Neural cell (in vitro differentiated cells): ENCODE results near the gene MGAT4B. TPM values are rescaled to one million over a fixed set of nuclear protein-coding genes. Genes with fewer than 3 reads are reported as not detected.
A peak's percentile ranks its signal among the peaks of the same experiment; 100 is the strongest.

Source experiments
- H2AFZ ChIP-seq: fragments of 200-600, 300-800 bp; sonication (generic), shearing (Covaris generic); 2 replicates; pipeline ENCODE4 v1.6.0; 2014; ENCODE audit warnings: low read depth, mild to moderate bottlenecking, antibody characterized with exemption, low read length, moderate library complexity
- H3F3A ChIP-seq: fragments of 200-600 bp; shearing (Covaris generic); 2 replicates; pipeline ENCODE4 v1.6.1; 2016; ENCODE audit warnings: mild to moderate bottlenecking, moderate library complexity, mixed read lengths, antibody characterized with exemption, low read length; ENCODE audit not compliant: insufficient read depth, poor library complexity, severe bottlenecking
- H3K27ac ChIP-seq: fragments of 200-600, 300-800 bp; sonication (generic), shearing (Covaris generic); 2 replicates; pipeline ENCODE4 v1.5.1; 2014; ENCODE audit warnings: mild to moderate bottlenecking, low read length, moderate library complexity
- H3K27me3 ChIP-seq: fragments of 300-800, 200-600 bp; sonication (generic), shearing (Covaris generic); 2 replicates; pipeline ENCODE4 v1.6.0; 2014; ENCODE audit warnings: mild to moderate bottlenecking, low read depth, low read length, moderate library complexity; ENCODE audit not compliant: insufficient read depth
- H3K36me3 ChIP-seq: fragments of 300-800, 200-600 bp; sonication (generic), shearing (Covaris generic); 2 replicates; pipeline ENCODE4 v1.5.1; 2014; ENCODE audit warnings: mild to moderate bottlenecking, antibody characterized with exemption, low read length, moderate library complexity; ENCODE audit not compliant: insufficient read depth
- H3K4me2 ChIP-seq: fragments of 300-800, 200-600 bp; sonication (generic), shearing (Covaris generic); 2 replicates; pipeline ENCODE4 v1.6.0; 2014; ENCODE audit warnings: mild to moderate bottlenecking, low read length
- H3K4me3 ChIP-seq: fragments of 300-800, 200-600 bp; sonication (generic), shearing (Covaris generic); 2 replicates; pipeline ENCODE4 v1.5.1; 2014; ENCODE audit warnings: mild to moderate bottlenecking, low read length, moderate library complexity
- H3K79me2 ChIP-seq: fragments of 200-600 bp; shearing (Covaris generic); replicated peaks from 2 replicates; pipeline ENCODE4 v1.6.0; 2014; ENCODE audit warnings: mild to moderate bottlenecking, low read length, moderate library complexity; ENCODE audit not compliant: insufficient read depth
- H3K9ac ChIP-seq: fragments of 300-800, 200-600 bp; sonication (generic), shearing (Covaris generic); 2 replicates; pipeline ENCODE4 v1.6.1; 2016; ENCODE audit warnings: mild to moderate bottlenecking, low read length, mixed read lengths
- H3K9me2 ChIP-seq: fragments of 200-600 bp; shearing (Covaris generic); 2 replicates; pipeline ENCODE4 v1.6.1; 2016; ENCODE audit warnings: mild to moderate bottlenecking, low read length, mixed read lengths; ENCODE audit not compliant: insufficient read depth
- H3K9me3 ChIP-seq: fragments of 200-600, 300-800 bp; sonication (generic), shearing (Covaris generic); 2 replicates; pipeline ENCODE4 v1.6.1; 2016; ENCODE audit warnings: mild to moderate bottlenecking, mixed run types, low read length, moderate library complexity, mixed read lengths
- H4K20me1 ChIP-seq: fragments of 200-600 bp; shearing (Covaris generic); 2 replicates; pipeline ENCODE4 v1.6.1; 2016; ENCODE audit warnings: mild to moderate bottlenecking, mixed run types; ENCODE audit not compliant: insufficient read depth
- EP300 ChIP-seq: fragments of 450-650 bp; conservative IDR thresholded peaks from 2 replicates; pipeline ENCODE4 v1.6.1; 2014; ENCODE audit warnings: antibody characterized with exemption, mild to moderate bottlenecking, moderate library complexity; ENCODE audit not compliant: poor library complexity, severe bottlenecking
- EZH2 ChIP-seq: fragments of 200-600, 300-800 bp; shearing (Covaris generic), sonication (generic); IDR thresholded peaks from 2 replicates; pipeline ENCODE4 v1.6.1; 2014; ENCODE audit warnings: antibody characterized with exemption, low read length, borderline replicate concordance, mild to moderate bottlenecking; ENCODE audit not compliant: insufficient read depth, poor library complexity, severe bottlenecking
- MXI1 ChIP-seq: fragments of 450-650 bp; conservative IDR thresholded peaks from 2 replicates; pipeline ENCODE4 v1.6.1; 2014; ENCODE audit warnings: antibody characterized with exemption, mild to moderate bottlenecking; ENCODE audit not compliant: poor library complexity, severe bottlenecking
- POLR2AphosphoS5 ChIP-seq: IDR thresholded peaks from 2 replicates; pipeline ENCODE4 v1.6.1; 2012
- RAD21 ChIP-seq: fragments of 450-650 bp; conservative IDR thresholded peaks from 2 replicates; pipeline ENCODE4 v1.6.1; 2014; ENCODE audit warnings: antibody characterized with exemption, mild to moderate bottlenecking, moderate library complexity
- REST ChIP-seq: IDR thresholded peaks from 2 replicates; pipeline ENCODE4 v1.6.1; 2012; ENCODE audit warnings: borderline replicate concordance
- SMC3 ChIP-seq: fragments of 450-650 bp; conservative IDR thresholded peaks from 2 replicates; pipeline ENCODE4 v1.6.1; 2014; ENCODE audit warnings: antibody characterized with exemption, mild to moderate bottlenecking, moderate library complexity; ENCODE audit not compliant: poor library complexity
- TAF1 ChIP-seq: IDR thresholded peaks from 2 replicates; pipeline ENCODE4 v1.6.1; 2012; ENCODE audit warnings: low read depth
- polyA plus RNA-seq: library from polyadenylated mRNA; depleted of rRNA; stranded (reverse); fragments of >200 nt; gene quantifications from 2 replicates; pipeline ENCODE4 v1.2.3, GENCODE V29; 2014
- TF ChIP-seq, protein P1 (sequence below): fragments of 450-650 bp; IDR thresholded peaks from 2 replicates; pipeline ENCODE4 v1.5.1; 2014; ENCODE audit warnings: antibody characterized with exemption, mild to moderate bottlenecking, moderate library complexity; ENCODE audit not compliant: poor library complexity, severe bottlenecking

MGAT4B gene
- polyA plus RNA-seq, 1 donor from 2014 or later, result 70.6 TPM

- H3K4me3 ChIP-seq, result peak overlapping the region; percentile 73
- H3K9me3 ChIP-seq, result no peaks in the 10 kb centered on the region
- no peak overlapping the region for H3K27ac ChIP-seq
- TF ChIP-seq POLR2AphosphoS5 (peak; percentile 28), SMC3 (peak; percentile 71), MXI1 (peak; percentile 21), RAD21 (peak; percentile 63), EP300 (no peak)
- TF ChIP-seq, protein P1, sequence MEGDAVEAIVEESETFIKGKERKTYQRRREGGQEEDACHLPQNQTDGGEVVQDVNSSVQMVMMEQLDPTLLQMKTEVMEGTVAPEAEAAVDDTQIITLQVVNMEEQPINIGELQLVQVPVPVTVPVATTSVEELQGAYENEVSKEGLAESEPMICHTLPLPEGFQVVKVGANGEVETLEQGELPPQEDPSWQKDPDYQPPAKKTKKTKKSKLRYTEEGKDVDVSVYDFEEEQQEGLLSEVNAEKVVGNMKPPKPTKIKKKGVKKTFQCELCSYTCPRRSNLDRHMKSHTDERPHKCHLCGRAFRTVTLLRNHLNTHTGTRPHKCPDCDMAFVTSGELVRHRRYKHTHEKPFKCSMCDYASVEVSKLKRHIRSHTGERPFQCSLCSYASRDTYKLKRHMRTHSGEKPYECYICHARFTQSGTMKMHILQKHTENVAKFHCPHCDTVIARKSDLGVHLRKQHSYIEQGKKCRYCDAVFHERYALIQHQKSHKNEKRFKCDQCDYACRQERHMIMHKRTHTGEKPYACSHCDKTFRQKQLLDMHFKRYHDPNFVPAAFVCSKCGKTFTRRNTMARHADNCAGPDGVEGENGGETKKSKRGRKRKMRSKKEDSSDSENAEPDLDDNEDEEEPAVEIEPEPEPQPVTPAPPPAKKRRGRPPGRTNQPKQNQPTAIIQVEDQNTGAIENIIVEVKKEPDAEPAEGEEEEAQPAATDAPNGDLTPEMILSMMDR, result peak; percentile 84
- no peak overlapping the region for H2AFZ ChIP-seq
- peak overlapping the region; percentile 57 for H3K9ac ChIP-seq
- no peaks in the 10 kb centered on the region for H3K9me2 ChIP-seq
- no peaks in the 10 kb centered on the region for H3K27me3 ChIP-seq
- no peaks in the 10 kb centered on the region for H3K36me3 ChIP-seq
- H4K20me1 ChIP-seq, result no peaks in the 10 kb centered on the region
- H3F3A ChIP-seq, result no peaks in the 10 kb centered on the region
- H3K79me2 ChIP-seq, result no peaks in the 10 kb centered on the region
- H3K4me2 ChIP-seq, result no peak overlapping the region
Observed at GRCh38 chr5:179795863-179796833, 10.5 kb downstream of the MGAT4B start.

GRCh38 chr5:179795049-179795862 lies 11.4 kb downstream of the MGAT4B start:
- H3K27me3 ChIP-seq, result no peaks in the 10 kb centered on the region
- peak overlapping the region; percentile 73 for H3K4me3 ChIP-seq
- H3K36me3 ChIP-seq, result no peaks in the 10 kb centered on the region
- H3K79me2 ChIP-seq, result no peaks in the 10 kb centered on the region
- TF ChIP-seq MXI1 (no peak), POLR2AphosphoS5 (no peak), REST (no peak), TAF1 (no peak), EP300 (no peak), SMC3 (no peak), EZH2 (no peak), RAD21 (no peak)
- TF ChIP-seq, protein P1, result no peak
- no peak overlapping the region for H2AFZ ChIP-seq
- no peaks in the 10 kb centered on the region for H4K20me1 ChIP-seq
- no peak overlapping the region for H3K27ac ChIP-seq
- no peaks in the 10 kb centered on the region for H3F3A ChIP-seq
- peak overlapping the region; percentile 57 for H3K9ac ChIP-seq
- H3K9me2 ChIP-seq, result no peaks in the 10 kb centered on the region
- H3K9me3 ChIP-seq, result no peaks in the 10 kb centered on the region
- no peak overlapping the region for H3K4me2 ChIP-seq
